ENCODE data around the gene PTPRS. TPM values are rescaled to one million over a fixed set of nuclear protein-coding genes. Genes with fewer than 3 reads are reported as not detected.

PTPRS gene
- total RNA-seq, 1 experiment from 2014 or later = 1.9 TPM

DNA sequence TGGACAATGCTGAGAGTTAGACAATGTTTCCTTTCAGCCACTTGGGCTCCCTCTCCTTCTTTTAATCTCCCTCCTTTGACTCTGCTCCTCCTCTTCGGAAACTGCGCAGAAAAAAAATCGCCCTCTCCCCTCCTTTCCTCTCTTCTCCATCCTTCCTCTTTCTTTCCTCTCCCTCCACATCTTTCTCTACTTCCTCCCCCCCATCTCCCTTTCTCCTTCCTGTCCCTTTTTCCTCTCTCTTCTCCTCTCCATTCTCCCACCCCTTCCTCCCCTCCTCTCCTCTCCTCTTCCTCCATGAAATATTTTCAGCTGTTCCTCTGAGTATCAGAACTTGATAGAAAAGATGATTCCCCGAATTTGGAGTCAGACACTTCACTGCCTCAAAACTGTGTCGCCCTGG, 15.1 kb upstream of the PTPRS start:
- DNase-seq (ENCODE audit: low read depth) = no peak

DNA sequence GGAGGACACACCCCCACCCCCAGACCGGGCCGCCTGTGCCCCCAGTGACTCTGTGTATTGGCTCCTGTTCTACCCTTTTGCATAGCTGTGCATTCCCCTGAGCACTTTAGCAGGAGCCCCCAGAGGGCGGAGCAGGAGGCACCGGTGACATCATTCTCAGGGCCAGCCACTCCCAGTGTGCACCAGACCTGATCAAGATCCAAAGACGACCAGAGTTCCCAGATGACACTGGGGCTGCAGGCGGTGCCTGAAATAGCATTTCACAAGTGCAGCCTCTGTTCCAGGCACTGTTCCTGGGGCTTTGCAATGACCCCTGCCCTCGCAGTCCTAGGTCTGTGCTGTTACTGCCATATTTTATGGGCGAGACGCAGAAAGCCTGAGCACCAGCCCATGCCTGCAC, 14.5 kb upstream of the PTPRS start:
- no peak for DNase-seq (ENCODE audit: low read depth)

DNA sequence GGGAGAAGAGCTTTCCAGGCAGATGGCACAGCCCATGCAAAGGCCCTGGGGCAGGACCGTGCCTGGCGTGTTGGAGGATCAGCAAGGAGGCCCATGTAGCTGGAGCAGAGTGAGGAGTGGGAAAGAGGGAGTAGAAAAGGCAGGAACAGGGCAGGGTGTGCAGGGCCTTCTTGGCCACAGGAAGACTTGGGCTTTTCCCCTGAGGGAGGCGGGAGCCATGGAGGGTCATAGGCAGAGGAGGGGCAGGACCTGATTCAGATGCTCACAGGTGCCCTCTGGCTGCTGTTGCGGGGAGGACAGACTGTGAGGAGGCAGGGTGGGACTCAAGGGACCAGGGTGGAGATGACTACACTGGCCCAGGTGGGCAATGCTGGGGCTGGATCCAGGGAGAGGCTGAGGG, 13.8 kb upstream of the PTPRS start:
- DNase-seq (ENCODE audit: low read depth) = no peak

DNA sequence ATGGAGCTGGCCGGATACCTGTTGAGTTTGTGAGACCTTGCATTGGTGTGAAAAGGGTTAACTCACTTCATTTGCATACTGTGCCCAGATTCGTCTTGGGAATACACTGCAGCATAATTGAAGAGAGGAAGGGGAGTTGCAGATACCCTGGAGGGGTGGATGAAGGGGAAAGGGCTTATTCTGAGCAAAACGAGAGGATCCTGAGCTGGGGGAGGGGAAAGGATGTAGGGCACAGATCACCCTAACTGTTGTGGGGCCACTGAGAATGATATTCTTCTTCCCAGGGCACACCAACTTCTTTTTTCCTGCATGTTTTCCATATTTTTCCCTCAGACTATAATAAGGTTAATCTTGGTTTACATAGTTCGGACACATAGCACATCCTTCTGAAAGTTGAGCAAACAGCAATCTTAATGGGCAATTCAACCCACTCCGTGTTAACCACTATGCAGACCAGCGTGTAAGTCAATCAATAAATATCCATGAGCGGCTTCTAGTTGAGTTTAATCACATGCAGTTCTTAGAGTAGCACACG, 11.7 kb upstream of the PTPRS start:
- no peak for DNase-seq (ENCODE audit: low read depth)

DNA sequence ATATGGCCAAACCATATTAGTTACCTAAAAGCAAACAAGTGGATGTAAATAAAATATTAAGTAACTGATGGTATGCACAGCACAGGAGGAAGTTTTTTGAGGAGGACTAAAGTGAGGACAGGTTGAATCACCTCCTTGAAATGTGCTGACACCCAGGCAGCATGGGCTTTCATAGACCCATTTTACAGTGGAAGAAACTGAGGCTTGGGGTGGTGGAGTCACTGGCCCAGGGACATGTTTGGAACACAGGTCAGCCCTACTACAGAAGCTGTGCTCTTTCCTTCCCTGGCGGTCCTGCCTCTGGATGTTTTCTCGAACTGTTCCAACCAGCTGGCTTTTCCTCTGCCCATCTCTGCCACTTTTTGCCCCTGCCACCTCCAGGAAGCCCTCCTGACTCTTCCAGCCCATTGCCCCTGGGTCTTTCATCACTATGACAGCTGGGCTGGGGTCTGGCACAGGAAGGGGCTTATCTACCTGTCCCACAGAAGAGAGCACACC, 11.2 kb upstream of the PTPRS start:
- no peak for DNase-seq (ENCODE audit: low read depth)

DNA sequence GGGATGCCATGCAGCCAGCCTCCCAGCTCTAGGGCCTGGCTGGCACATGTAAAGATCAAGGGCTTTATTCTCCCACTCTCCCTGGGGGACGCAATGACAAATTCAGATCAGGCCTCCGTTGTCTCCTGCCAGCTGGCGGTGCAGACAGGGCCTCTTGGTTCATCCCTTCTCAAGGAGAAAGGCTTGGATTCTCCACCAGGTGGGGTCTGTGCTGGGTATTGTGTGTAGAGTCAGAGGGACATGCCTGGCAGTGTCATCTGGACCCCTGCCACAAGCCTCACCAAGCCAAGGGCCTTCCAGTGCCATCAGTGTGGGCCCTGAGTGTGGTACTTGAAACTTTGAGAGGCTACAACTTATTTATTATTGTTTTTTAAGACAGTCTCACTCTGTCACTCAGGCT, 8.4 kb upstream of the PTPRS start:
- no peak for DNase-seq (ENCODE audit: low read depth)

DNA sequence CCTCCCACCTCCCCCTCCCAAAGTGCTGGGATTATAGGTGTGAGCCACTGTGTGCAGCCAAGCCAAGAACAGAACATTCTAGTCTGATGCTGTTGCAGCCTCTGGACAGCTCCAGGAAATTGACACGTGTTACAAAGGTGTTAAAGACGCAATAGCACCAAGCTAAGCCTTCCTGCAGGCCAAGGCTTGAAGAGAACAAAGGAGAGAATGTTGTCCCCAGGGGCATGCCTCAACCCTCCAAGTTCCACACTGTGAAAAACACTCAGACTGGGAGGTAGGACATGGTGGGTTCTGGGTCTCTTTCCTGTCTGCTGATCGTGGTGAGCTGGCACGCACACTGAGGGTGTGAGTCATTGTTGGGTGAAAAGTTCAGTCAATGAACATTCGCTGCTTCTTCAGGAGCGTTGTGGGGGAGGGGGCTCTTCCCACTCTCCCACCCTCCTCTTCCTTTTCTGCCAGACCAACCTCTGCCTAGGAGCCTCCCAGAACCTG, 5.3 kb upstream of the PTPRS start:
- DNase-seq (ENCODE audit: low read depth) = peak; percentile 36

DNA sequence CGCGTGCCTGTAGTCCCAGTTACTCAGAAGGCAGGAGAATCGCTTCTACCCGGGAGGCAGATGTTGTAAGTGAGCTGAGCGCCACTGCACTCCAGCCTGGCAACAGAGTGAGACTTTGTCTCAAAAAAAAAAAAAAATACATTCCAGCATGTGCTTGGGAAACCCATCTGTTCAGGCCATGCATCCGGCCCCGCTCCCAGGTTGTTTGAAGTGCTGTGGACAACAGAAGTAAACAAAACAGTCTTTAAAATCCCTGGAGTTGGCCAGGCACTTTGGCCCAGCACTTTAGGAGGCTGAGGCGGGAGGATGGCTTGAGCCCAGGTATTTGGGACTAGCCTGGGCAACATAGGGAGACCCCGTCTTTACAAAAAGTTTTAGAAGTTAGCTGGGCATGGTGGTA, 3.2 kb upstream of the PTPRS start:
- no peak for DNase-seq (ENCODE audit: low read depth)

DNA sequence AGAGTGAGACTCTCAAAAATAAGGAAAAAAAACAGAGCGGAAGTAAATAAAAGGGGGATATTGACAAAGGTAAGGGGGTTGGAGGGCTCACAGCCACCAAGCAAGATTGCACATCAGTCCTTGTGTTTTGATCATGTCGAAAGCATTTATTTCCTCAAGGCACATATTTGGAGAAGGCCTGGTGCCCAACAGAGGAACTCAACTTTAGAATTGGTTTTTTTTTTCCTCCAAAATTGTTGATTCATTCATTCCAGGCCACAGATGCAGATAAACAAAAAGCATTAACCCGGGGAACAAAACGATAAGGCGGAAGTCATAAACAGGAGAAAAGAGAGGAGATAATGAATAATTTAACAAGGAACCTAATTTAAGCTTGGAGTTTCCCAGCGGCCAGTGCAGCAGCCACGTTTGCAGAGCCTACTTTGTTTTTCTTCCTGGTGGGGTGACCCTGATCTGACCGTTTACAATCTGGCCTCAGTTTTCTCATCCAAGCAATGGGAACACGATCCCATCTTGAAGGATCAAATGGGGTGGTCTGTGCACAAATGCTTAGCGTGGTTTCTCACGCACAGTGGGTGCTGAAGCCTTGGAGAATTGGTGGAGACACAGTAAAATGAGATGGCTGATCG, 2.1 kb upstream of the PTPRS start:
- DNase-seq (ENCODE audit: low read depth) = no peak

DNA sequence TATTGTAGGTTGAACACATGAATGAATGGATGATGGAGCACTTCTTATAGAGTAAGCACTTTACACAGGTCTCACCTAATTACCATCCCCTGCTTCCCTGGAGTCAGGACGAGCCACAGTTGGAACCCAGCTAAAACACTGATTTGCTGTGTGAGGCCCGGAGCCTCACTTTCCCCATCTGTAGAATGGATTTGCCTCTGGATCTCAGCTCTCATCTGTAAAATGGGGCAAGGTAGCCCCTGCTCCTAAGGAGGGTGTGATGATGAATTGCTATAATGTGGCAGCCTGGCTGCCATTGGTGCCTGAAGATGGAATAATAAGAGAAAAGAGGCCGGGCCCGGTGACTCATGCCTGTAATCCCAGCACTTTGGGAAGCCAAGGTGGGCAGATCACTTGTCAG, 1.4 kb upstream of the PTPRS start:
- DNase-seq (ENCODE audit: low read depth) = no peak

DNA sequence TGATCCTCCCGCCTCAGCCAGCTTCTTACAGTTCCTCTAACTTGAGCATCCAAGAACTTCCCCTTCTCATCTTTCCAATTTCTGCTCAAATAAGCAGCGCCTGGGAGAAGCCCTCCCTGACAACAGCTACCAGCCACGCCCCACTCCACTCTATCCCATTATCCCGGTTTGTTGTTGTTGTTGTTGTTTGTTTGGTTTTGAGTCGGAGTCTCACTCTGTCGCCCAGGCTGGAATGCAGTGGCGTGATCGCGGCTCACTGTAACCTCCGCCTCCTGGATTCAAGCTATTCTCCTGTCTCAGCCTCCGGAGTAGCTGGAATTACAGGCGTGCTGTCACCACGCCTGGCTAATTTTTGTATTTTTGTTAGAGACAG, 822 bp upstream of the PTPRS start:
- no peak for DNase-seq (ENCODE audit: low read depth)

DNA sequence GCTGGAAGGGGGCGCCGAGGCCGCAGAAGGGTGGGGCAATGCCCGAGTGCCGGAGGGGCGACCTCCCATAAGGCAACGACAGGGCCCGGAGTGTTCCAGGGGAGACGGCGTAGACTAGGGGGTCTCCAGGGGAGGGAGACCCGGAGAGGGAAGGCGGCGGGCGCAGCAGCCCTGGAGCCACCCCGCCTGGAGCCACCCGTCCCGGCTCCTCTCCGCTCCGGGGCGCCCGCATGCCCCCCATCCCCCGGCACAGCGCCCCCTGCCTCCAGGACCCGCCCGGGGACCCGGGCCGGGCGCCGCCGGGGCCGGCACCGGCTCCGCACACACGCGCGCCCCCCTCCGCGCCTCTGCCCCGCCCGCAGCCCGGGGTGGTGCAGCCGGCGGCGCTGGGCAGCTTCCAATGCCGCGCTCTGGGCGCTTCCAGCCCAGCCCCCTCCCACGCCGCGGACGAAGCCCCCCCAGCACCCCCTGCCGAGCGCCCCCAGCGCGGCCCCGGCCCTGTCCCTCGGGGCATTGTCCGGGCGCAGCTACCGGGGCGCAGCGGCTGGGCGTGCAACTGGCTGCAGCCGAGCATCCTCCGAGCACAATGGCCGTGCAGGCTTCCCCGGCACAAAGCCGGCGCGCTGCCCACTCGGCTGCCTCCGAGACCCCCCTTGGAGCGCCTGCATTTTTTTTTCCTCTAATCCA, 519 bp downstream of the PTPRS start:
- no peak for DNase-seq (ENCODE audit: low read depth)

DNA sequence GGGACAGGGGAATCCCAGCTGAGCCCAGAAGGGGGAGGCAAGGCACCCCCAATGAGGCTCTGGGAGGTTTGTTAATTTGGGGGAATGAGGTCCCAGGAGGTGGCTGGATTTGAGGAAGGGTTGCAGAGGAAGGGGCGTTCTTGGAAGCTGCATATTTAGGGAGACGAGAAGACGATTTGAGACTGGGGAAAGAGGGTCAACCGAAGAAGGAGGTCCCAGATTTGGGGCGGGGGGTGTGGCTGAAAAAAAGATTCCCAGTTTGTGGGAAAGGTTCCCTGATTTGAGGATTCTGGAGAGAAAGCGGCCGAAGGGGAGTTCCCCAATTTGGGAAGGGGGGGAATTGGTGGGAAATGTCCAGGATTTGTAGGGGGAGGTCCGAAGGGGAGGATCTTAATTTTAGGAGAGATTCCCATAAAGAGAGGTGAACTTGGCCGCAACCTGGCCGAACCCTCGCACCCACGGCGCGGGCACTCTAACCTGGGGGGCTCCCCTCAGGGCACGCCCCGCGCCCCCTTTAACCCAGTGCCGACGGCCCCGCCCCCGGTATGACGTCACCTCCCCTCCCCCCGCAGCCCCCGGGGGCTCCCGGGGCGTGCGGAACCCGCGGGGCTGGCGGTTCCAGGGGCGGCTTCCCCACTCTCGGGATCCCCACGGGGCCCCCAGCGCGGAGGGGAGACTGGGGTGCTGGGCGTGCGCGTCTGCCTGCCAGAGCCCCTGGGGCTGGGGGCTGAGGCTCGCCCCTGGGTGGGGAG, 1.2 kb downstream of the PTPRS start:
- DNase-seq (ENCODE audit: low read depth) = no peak

DNA sequence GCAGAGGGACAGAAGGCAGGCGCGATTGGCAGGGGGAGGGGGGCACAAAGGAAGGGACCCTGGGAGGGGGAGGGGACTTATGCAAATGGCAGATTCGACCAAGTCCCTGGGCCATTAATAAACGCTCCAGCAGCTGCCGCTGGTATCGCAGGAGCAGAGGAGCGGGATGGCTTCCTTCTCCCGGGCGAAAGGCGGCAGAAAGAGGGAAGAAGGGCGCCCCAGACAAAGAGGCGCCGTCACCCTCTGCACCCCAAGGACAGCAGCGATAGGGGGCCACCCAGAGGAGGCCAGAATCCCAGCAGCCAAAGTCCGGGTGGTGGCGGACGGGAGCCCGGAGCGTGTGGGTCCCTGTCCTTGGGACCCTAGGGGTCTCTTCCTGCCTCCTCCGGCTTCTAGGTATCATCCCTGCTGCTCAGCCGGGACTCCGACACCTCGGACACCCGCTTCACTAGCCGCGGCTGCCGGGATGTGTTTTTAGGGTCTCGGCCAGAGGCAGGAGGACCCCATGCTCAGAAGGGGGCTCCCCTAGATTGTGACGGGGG, 1.9 kb downstream of the PTPRS start:
- no peak for DNase-seq (ENCODE audit: low read depth)

DNA sequence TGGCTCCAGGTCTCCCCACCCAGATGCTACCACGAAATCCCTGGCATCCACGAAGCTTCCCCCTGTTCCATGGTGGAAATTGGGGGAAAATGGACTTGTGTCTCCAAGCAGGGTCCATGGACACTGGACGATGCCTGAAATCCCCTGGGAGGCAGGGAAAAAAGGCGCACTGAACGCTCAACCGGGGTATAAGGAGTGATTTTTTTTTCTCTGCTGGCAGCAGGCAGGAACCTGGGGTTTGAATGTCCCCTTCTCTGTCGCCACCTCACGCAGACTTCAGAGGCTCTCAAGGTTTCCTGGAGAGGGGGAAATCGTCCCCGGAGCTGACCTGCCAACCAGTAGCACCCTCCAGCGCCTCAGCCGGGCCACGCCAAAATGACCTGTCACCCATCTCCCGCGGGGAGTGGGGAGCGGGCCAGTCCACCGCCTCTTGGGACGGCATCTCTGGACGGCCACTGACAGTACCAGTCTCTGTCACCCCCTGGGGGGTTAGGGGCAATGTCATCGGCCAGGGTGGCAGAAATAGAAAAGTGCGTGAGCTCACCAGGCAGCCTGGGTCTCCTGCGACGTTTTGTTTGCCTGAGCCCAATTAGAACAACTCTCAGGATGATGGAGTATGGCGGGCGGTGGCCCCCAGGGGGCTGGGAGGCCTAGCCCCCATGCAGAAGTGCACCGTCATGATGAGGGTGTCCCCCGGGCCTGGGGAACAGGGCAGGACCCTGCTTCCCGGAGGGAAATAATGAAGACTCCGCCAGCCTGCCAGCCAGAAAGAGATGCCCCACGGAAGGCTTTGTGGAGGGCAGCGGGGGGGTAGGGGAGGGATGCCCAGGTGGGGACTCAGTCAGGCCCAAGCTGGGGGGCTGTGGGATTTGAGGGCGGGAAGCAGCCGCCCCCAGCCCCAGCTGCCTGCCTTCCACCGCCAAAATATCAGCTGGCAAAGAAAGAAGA, 2.6 kb downstream of the PTPRS start:
- no peak for DNase-seq (ENCODE audit: low read depth)

DNA sequence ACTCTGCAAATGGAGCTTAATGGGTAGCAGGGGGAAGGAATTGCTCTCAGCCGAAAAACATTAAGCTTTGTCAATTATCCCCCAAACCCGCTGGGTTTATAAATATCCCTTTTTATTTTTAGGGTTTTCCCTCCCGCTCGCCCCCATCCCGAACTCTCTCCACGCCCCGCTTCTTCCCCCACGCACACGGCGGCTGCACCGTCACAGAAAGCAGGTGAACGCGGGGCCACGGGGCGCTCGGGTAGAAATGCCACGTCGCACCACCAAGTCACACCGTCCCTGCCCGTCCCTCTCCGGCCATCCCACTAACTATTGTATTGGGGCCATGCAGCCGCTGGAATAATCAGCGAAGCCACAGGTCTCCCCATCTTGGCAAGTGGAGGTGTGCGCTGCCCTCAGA, 3.5 kb downstream of the PTPRS start:
- no peak for DNase-seq (ENCODE audit: low read depth)

DNA sequence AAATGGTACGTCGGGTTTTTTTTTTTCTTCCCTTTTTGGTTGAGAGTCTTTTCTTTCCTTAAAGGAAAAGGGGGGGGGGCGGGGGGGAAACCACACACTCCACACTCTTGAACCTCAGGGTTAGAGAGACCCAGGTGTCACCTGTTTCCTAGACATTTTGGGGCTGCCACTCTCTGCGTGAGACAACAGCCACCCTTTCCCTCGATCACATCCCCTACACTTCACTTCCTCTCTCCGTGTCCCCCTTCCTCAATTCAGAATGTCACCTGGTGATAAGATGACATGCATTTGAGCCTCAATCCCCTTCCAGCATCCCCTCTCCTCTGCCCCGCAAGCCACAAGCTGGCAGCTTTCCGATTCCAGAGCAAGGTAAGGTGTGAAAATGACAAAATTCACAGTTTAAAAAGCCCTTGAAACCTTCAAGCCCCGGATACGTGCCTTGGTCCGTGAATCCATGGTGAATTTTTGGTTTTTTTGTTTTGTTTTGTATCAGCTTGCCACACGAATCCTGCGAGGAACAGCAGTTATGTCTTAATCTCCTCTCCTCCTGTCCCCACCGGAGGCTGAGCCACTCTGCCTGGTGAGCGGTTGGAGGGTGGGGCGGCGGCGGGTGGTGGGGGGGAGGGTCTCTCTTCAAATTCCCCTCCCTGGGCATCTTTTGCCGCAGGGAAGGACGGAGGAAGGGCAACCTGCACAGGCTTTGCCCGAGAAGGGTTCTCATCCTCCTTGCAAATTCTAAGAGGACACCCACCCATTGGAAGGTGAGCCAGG, 4.2 kb downstream of the PTPRS start:
- DNase-seq (ENCODE audit: low read depth) = no peak

DNA sequence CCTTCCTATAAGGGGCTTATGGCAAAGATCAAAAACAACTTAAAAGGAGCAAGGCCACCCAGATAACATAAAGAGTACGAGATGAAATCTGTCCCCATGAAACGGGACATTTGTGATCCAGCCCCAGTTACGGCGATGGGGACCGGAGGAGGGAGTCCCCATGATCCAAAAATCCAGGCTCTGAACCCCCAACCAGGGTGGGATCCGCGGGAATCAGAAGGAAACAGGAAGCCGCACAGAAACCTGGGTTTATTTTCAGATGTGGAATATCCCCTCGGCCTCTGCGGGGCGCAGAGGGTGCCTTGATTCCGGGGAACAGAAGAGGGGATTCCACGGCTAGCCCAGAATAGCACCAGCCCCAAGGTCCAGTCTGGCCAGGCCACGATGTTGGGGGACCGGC, 5.0 kb downstream of the PTPRS start:
- DNase-seq (ENCODE audit: low read depth) = no peak

DNA sequence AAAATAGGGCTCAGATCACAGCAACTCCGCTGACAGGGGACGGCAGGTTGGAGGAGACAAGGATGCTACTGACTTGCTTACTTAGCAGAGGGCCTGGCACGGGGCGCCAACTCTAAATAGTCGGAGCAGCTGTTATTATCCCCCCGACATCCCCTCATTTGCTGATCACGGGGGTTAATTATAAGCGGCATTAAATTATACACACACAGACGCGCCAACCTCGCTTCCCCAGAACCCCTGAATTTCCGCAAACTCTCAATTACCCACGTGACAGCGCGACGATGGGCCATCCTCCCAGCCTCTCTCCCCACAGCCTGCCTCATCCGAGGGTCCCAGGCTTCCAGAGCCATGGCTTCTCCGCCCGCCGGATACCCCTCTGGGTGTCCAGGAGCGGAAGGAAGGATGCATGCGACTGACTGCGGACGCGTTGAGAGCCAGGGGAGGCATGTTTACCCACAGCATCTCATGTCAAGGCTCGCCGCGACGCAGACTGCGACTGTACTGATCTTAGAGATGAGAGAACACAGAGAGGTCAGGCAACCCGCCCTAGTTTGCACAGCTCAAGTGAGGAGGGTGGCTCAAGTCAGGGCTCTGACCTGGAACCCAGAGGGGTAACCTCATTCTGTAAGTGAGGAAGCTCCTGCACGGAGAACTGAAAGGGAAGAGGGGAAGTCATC, 5.7 kb downstream of the PTPRS start:
- no peak for DNase-seq (ENCODE audit: low read depth)
